Vagina (tissue), 2 donors: ENCODE measurements around the gene IFNAR2. TPM values are rescaled to one million over a fixed set of nuclear protein-coding genes. Genes with fewer than 3 reads are reported as not detected.

Experiments used
- DNase-seq, 2 donors: peaks; one replicate each; pipeline ENCODE4 v3.0.0-alpha.2; 2017; ENCODE audit errors: extremely low spot score in 2 of 2
- H3K27ac ChIP-seq: fragments of 200-600 bp; sonication (generic); one replicate; pipeline ENCODE4 v1.5.1; 2019
- H3K27me3 ChIP-seq: fragments of 200-600 bp; sonication (generic); one replicate; pipeline ENCODE4 v1.5.1; 2019
- H3K36me3 ChIP-seq, 2 donors: fragments of 200-600 bp; sonication (generic); one replicate each; pipeline ENCODE4 v1.5.1; 2017 to 2019
- H3K4me1 ChIP-seq: fragments of 200-600 bp; sonication (generic); one replicate; pipeline ENCODE4 v1.5.1; 2019
- H3K4me3 ChIP-seq, 2 donors: fragments of 200-600 bp; sonication (generic); 1 replicate in 1 of 2; 2 replicates in 1 of 2; pipeline ENCODE4 v1.5.1; 2016 to 2019
- H3K9me3 ChIP-seq: fragments of 200-600 bp; sonication (generic); one replicate; pipeline ENCODE4 v1.5.1; 2019
- POLR2A ChIP-seq, 2 donors: fragments of 450-650 bp; IDR thresholded peaks; one replicate each; pipeline ENCODE4 v1.6.1; 2017; ENCODE audit warnings: antibody characterized with exemption in 2 of 2, mild to moderate bottlenecking in 2 of 2, moderate library complexity in 2 of 2
- POLR2AphosphoS5 ChIP-seq, 2 donors: sonication (generic); formaldehyde crosslinking; IDR thresholded peaks; one replicate each; pipeline ENCODE4 v1.9.0; 2017; ENCODE audit warnings: antibody characterized with exemption in 2 of 2, mild to moderate bottlenecking in 2 of 2, low read depth in 1 of 2; ENCODE audit not compliant: insufficient read depth in 1 of 2
- intact Hi-C: fragments of 100-400 bp; cut with DNase I; formaldehyde crosslinking; loops from one replicate; pipeline ENCODE4 v1.15.1; 2023
- total RNA-seq: library from RNA; depleted of rRNA; stranded (reverse); fragments of >200 nt; gene quantifications from one replicate; pipeline ENCODE4 v1.2.3, GENCODE V29; 2016
- TF ChIP-seq, protein P1 (sequence below), 3 experiments: fragments of 450-650 bp in 2 of 3; fragments of 200-600 bp in 1 of 3; sonication (generic) in 1 of 3; IDR thresholded peaks; one replicate each; pipeline ENCODE4 v1.5.1; 2017 to 2019; ENCODE audit warnings: antibody characterized with exemption in 3 of 3, mild to moderate bottlenecking in 2 of 3, moderate library complexity in 2 of 3

IFNAR2 gene
- total RNA-seq, 1 donor from 2014 or later = 9.3 TPM

- Histone ChIP-seq H3K4me1 (no peaks in the 10 kb centered on the region), H3K36me3 (peaks cover 0 to 54% of the 10 kb centered on the region in 2 donors), H3K27me3 (no peaks in the 10 kb centered on the region), H3K4me3 (no peak overlapping the region), H3K9me3 (no peaks in the 10 kb centered on the region), H3K27ac (no peak overlapping the region)
- intact Hi-C loops = no loop called here
- TF ChIP-seq POLR2AphosphoS5 (IDR thresholded peaks at IDR 0.05; ENCODE audit: insufficient read depth in 1 of 2, low read depth in 1 of 2) (no peak), POLR2A (IDR thresholded peaks at IDR 0.05) (no peak)
- TF ChIP-seq, protein P1, sequence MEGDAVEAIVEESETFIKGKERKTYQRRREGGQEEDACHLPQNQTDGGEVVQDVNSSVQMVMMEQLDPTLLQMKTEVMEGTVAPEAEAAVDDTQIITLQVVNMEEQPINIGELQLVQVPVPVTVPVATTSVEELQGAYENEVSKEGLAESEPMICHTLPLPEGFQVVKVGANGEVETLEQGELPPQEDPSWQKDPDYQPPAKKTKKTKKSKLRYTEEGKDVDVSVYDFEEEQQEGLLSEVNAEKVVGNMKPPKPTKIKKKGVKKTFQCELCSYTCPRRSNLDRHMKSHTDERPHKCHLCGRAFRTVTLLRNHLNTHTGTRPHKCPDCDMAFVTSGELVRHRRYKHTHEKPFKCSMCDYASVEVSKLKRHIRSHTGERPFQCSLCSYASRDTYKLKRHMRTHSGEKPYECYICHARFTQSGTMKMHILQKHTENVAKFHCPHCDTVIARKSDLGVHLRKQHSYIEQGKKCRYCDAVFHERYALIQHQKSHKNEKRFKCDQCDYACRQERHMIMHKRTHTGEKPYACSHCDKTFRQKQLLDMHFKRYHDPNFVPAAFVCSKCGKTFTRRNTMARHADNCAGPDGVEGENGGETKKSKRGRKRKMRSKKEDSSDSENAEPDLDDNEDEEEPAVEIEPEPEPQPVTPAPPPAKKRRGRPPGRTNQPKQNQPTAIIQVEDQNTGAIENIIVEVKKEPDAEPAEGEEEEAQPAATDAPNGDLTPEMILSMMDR (IDR thresholded peaks at IDR 0.05) = no peak
- DNase-seq = no peak
These were observed 49.0 kb downstream of the IFNAR2 start for GRCh38 chr21:33278721-33279120.

DNA sequence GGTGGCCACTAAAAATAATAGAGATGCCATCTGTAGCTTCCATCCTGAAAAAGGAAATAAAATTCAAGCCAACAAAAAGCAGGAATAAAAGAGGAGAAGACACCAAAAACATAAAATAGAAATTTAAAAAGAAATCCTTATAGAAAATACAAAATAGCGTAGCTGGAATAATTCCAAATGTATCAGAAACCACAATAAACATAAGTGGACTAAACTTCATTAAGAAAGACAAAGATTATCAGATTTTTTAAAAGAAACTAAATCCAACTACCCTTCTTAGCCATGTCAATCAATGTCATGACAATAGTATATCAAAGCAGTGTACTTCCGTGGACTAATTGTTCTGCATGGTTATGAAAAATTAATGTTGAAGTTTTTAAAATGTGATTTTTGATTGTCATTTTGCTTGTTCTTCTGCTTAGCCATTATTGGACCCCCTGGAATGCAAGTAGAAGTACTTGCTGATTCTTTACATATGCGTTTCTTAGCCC lies 49.6 kb downstream of the IFNAR2 start:
- TF ChIP-seq POLR2A (IDR thresholded peaks at IDR 0.05) (no peak), POLR2AphosphoS5 (IDR thresholded peaks at IDR 0.05; ENCODE audit: insufficient read depth in 1 of 2, low read depth in 1 of 2) (no peak)
- TF ChIP-seq, protein P1 (IDR thresholded peaks at IDR 0.05) = no peak
- DNase-seq = no peak
- Histone ChIP-seq H3K9me3 (no peaks in the 10 kb centered on the region), H3K27ac (no peak overlapping the region), H3K4me1 (no peaks in the 10 kb centered on the region), H3K36me3 (peaks cover 0 to 52% of the 10 kb centered on the region in 2 donors), H3K4me3 (no peak overlapping the region), H3K27me3 (no peaks in the 10 kb centered on the region)
- intact Hi-C loops = no loop called here

Other genes with a start within 250 kb of the IFNAR2 start
- gene OLIG2, start 204.0 kb upstream of the IFNAR2 start, total RNA-seq = not detected
- not detected for gene OLIG1, start 159.8 kb upstream of the IFNAR2 start, total RNA-seq
- gene IL10RB, start 36.4 kb downstream of the IFNAR2 start, total RNA-seq = 31.7 TPM
- 20.4 TPM for gene IFNAR1, start 95.0 kb downstream of the IFNAR2 start, total RNA-seq
- gene IFNGR2, start 173.5 kb downstream of the IFNAR2 start, total RNA-seq = 89.6 TPM